ENCODE results near the gene PXMP2.

- TF ChIP-seq CTCF (IDR thresholded peaks at IDR 0.05) (no peak), EZH2phosphoT487 (IDR thresholded peaks at IDR 0.05) (no peak)
These were observed 12.8 kb upstream of the PXMP2 start for GRCh38 chr12:132674561-132674960.

Data from neural progenitor cell (in vitro differentiated cells).